GM15510 (cell line): Measurements from ENCODE around the gene NXF1.

ENCODE experiments used
- POLR2A ChIP-seq: IDR thresholded peaks from 3 replicates; pipeline ENCODE4 v1.6.1; 2011; ENCODE audit warnings: borderline replicate concordance; ENCODE audit not compliant: insufficient read length; ENCODE audit errors: extremely low read depth

Gene NXF1

GRCh38 chr11:62805076-62805892, at the start of gene NXF1:
NXF1 (minus strand) TSS chr11:62805440; CDS start chr11:62805356, 84 bp downstream.
- peak; percentile 100 for TF ChIP-seq POLR2A

- TF ChIP-seq POLR2A, result peak; percentile 7
These were observed 49.0 kb upstream of the NXF1 start for GRCh38 chr11:62854013-62854824.

GRCh38 chr11:62853279-62853965, 48.2 kb upstream of the NXF1 start:
- TF ChIP-seq POLR2A, result no peak

- peak; percentile 6 for TF ChIP-seq POLR2A
These were observed 47.4 kb upstream of the NXF1 start for GRCh38 chr11:62852523-62853188.

- peak; percentile 26 for TF ChIP-seq POLR2A
These were observed 46.7 kb upstream of the NXF1 start for GRCh38 chr11:62851807-62852522.

- TF ChIP-seq POLR2A, result no peak
These were observed 45.9 kb upstream of the NXF1 start for GRCh38 chr11:62850911-62851806.

- no peak for TF ChIP-seq POLR2A
These were observed 42.6 kb upstream of the NXF1 start for GRCh38 chr11:62847767-62848314.

GRCh38 chr11:62846177-62846576, 40.9 kb upstream of the NXF1 start:
- TF ChIP-seq POLR2A, result no peak

- TF ChIP-seq POLR2A, result no peak
These were observed 38.9 kb upstream of the NXF1 start for GRCh38 chr11:62844154-62844553.

- no peak for TF ChIP-seq POLR2A
These were observed 38.2 kb upstream of the NXF1 start for GRCh38 chr11:62843466-62843865.

- TF ChIP-seq POLR2A, result no peak
These were observed 37.0 kb upstream of the NXF1 start for GRCh38 chr11:62842171-62842741.

GRCh38 chr11:62841361-62842170, 36.3 kb upstream of the NXF1 start:
- TF ChIP-seq POLR2A, result peak; percentile 99
